Dermis microvascular lymphatic vessel endothelial cell (primary cell): ENCODE data around the gene SLC35E2B. TPM values are rescaled to one million over a fixed set of nuclear protein-coding genes. Genes with fewer than 3 reads are reported as not detected.
"Not testable (repeated sequence)": the region's sequence is repeated elsewhere in the genome, so short reads cannot be mapped to it uniquely, and the experiment has no call there.

ENCODE experiments used
- DNase-seq, 2 donors: peaks; one replicate each; pipeline versions ENCODE4 v3.0.0 to v3.0.0-alpha.2; 2010; ENCODE audit warnings: low read depth in 2 of 2
- total RNA-seq: library from RNA; depleted of rRNA; stranded (reverse); fragments of >200 nt; gene quantifications from 2 replicates; pipeline ENCODE4 v1.2.1, GENCODE V29; 2014

Gene SLC35E2B
- total RNA-seq, 1 donor from 2014 or later, result 15.7 TPM

DNA sequence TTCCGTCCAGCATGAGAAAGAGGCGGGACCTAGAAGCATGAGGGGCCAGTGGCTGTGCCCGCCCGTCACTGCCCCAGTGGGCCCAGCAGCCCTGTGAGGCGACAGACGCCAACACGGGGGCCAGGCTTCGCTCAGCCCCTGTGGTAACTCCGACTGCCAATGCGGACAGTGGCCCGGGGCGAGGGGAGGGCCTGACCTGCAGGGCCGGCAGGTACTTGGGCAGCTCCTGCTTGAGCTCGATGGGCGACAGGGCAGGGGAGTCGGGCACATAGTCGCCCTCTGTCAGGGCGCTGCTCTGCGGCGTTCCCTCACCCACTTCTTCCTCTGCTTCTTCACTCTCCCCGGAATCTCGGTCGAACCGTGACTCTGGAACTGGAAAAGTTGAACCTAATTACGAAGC, 52.5 kb downstream of the SLC35E2B start:
- DNase-seq, result not testable (repeated sequence)

DNA sequence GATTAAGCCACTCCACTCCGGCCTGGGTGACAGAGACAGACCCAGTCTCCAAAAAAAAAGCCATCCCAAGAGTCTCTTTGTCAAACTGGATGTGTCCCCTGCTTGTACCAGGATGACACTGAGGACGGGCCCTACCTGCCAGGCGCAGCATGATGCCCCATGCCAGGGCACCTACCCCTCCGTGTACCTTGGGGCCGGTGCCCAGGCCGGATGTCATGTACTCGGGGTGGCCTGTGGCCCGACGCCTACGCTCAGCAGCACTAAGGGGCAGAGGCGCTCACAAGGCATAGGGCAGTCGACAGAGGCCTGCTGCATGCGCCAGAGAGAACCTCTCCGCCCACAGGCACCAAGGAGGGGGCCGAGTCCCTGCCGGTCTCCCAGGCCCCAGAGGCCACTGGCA, 53.2 kb downstream of the SLC35E2B start:
- not testable (repeated sequence) for DNase-seq

DNA sequence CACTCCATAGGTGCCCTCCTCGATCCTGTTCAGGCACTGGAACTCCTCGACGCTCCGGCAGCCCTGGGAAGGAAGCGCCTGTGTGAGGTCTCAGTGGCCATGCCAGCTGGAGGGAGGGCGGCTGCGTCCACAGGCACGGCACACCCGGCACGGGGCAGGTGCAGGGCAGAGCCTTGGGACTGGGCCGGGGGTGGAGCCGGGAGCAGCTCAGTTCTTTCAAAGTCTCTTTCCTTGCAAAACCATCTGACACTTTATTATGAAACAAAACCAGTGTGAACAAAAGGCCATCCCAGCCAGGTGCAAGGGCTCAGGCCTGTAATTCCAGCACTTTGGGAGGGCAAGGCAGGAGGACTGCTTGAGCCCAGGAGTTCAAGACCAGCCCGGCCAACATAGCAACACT, 54.1 kb downstream of the SLC35E2B start:
- DNase-seq, result not testable (repeated sequence)

DNA sequence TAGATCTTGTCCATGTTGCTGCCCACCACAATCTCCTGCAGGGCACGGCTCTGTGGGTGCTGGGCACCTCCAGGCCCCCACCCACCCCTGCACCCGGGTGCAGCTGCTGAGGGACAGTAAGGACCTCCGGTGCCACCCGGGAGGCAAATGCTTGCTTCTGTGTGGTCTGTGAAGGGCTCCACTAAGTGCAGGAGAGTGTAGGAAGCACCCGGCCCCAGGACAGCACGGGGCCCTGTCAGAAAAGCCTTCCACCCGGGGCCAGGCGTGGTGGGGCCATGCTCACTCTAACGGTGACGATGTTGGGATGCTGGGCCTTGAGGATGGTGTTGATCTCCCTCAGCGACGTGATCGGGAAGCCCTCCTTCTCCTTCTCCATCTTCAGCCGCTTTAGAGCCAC, 55.1 kb downstream of the SLC35E2B start:
- DNase-seq, result not testable (repeated sequence)

DNA sequence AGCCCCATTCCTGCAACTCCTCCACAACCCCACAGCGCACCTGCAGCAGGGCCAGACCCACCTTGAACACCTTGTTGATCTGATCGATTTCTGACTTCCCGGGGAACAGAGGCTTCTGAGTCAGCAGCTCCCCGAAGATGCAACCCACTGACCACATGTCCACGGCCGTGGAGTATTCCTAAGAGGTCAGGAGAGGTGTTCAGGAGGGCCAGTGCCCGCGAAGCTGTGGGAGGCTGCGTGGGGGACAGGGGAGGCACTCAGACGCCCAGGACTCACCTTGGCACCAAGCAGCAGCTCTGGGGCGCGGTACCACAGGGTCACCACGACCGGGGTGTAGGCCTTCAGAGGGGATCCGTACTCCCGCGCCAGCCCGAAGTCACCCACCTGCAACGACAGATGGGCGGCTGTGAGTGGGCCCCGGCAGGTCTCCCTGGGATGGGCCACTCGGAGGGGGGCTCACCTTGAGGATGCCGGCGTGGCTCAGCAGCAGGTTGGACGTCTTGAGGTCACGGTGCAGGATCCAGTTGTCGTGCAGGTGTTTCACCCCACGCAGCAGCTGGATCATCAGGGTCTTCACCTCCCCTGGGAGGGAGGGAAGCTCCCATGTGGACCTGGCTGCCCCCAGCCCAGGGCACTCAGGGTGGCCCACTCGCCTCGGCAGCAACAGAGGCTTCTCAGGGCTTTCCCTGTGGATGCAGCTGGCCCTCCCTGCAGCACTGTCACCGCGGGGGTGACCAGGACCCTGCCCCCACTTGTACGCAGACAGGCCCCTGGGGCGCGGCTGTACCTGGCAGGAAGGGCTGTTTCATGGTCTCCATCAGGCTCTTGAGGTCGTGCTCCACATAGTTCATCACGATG, 55.7 kb downstream of the SLC35E2B start:
- not testable (repeated sequence) for DNase-seq

DNA sequence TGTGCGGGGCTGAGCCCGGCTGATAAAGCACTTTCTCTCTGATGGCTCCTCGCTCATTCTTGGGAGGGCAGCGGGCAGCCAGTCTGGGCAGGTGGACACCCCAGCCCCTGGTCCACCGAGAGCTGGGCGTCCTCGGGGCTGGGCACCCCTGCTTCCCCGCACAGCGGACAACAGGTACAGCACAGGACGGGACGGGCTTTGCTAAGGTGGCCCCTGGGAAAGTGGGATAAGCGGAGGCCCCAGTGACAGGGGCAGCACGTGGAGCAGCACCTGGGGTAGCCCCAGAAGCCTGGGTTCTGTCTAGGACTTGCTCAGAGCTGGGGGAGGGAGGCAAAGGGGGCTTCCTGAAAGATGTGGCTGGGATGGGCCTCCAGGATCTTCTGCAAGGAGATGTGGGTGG, 58.0 kb downstream of the SLC35E2B start:
- DNase-seq, result not testable (repeated sequence)

DNA sequence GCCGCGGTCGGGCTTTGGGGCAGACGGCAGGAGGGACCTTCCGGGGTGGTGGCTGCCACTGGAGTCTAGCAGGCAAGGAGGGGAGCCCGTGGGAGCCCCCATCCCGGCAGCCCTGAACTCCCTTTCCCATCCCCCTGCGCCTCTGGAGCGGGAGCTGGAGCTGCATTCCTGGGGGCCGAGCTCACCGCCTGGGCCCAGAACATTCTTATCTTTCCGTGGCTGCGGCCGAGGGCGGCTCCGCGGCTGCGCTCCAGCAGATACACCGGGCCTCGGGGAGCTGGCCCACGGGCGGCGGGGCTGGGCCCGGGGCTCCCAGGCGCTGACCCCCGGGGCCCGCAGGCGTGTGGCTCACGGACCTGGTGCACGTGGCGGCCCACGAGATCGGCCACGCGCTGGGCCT, 59.2 kb downstream of the SLC35E2B start:
- not testable (repeated sequence) for DNase-seq

DNA sequence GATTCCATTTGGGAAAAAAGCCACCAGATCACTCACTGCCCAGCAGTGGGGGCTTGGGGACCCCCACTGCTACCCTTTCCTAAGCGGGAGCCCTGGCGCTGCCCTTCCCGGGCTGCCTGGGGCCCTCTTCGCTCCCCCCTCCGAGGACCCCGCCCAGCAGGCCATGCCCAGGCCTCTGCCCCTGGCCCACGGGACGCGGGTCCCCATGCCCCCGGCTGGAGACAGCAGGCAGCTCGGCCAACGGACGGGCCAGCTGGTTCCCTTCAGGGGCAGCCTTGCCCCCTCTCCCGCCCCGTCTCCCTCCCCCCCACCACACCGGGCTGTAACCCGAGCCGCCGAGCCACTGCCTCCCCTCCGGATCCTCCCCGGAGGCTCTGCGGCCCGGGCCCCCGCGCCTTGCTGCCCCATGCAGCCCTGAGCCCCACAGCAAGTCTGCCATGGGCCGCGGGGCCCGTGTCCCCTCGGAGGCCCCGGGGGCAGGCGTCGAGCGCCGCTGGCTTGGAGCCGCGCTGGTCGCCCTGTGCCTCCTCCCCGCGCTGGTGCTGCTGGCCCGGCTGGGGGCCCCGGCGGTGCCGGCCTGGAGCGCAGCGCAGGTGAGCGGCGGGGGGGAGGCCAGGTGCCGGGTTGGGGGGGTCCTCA, 60.7 kb downstream of the SLC35E2B start, which contains the start of gene MMP23B:
TSS of gene MMP23B (plus strand) at position 392 of the 639 bp plus-strand sequence. CDS start at position 438, 46 bp downstream.
- no peak for DNase-seq

DNA sequence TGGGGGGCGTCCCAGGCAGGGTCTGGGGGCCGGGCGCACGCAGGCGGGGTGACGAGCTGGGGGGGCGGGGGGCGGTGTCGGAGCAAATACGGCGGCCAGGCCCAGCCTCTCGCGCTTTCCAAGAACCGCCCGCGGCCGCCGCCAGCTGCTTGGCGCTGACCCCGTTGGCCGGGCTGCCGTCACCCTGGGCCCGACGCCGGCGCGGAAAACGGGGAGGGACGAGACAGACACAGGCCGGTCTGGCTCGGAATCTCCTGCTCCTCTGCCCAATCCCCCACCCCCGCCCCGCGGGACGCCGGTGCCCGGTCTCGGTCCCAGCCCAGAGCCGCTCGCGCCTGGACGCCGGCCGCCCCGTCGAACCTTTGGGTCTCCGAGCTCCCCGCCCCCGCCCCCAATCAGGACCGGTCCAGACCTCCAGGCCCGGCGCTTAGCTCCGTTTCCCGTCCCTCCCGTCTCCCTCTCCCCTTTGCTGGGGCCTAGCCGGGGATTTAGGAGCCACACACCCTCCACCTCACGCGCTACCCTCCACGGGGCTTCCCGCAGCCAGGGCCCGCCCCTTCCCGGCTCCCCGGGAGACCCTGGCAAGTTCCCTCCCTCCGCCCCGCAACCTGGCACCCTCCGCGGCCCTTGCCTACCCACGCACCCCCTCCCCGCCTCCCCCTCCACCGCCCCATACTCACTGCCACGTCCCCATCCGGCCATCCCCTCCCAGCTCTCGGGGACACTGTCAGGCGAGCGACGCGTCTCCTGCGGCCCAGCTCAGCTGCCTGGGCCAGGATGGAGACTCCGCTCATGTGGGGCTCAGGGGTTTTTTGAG, 61.4 kb downstream of the SLC35E2B start:
- DNase-seq, result no peak

DNA sequence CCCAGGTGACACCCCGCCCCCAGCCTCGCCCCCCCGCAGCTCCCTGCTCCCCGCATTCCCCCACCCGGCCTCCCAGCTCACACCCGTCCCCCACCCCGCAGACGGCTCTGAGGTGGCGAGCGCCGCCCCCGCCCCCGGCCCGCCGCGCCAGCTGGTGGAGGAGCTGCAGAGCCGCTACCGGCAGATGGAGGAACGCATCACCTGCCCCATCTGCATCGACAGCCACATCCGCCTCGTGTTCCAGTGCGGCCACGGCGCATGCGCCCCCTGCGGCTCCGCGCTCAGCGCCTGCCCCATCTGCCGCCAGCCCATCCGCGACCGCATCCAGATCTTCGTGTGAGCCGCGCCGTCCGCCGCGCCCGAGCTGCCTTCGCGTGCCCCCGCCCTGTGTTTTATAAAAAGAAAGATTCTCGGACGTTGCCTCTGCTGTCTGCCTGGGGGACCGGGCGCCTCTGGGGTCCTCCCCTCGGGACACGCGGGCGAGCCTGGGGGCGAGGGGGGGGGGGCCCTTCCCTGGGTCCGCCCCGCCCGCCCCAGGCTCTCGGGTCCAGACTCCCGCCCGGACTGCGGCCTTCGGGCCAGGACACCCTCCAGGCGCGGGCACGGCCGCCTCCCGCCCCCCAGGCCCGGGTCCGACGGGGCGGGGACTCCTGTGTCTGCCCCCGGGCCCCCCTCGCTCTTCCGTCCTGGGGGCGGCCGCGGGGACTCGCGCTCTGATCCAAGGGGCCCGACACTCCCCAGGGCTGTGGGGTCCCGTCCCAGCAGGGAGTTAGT, 62.2 kb downstream of the SLC35E2B start:
- DNase-seq, result peak; percentile 36 to 67

DNA sequence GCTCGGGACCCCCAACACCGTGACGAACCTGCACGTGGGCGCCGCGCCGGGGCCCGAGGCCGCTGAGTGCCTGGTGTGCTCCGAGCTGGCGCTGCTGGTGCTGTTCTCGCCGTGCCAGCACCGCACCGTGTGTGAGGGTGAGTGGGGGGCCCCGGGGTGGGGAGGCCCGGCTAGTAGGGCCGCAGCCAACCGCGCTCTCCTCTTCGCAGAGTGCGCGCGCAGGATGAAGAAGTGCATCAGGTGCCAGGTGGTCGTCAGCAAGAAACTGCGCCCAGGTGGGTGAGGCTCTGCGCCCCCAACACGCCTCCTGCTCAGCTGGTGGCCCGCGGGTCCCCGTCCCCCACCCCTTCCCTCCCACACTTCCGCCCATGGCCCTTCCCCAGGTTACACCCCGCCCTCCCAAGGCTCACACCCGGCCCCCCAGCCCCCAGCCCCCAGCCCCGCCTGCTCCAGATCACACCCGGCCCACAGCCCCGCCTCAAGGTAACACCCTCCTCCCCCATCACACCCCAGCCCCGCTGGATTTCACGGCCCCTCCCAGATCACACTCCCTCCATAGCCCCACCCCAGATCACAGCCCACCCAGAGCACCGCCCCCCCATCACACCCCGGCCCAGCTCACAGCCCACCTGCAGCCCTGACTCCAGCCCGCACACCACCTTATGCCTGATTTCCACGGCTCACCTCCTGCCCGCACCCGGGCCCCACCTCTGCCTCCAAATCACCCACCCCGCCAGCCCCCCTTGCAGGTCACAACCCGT, 63.0 kb downstream of the SLC35E2B start:
- DNase-seq, result no peak

DNA sequence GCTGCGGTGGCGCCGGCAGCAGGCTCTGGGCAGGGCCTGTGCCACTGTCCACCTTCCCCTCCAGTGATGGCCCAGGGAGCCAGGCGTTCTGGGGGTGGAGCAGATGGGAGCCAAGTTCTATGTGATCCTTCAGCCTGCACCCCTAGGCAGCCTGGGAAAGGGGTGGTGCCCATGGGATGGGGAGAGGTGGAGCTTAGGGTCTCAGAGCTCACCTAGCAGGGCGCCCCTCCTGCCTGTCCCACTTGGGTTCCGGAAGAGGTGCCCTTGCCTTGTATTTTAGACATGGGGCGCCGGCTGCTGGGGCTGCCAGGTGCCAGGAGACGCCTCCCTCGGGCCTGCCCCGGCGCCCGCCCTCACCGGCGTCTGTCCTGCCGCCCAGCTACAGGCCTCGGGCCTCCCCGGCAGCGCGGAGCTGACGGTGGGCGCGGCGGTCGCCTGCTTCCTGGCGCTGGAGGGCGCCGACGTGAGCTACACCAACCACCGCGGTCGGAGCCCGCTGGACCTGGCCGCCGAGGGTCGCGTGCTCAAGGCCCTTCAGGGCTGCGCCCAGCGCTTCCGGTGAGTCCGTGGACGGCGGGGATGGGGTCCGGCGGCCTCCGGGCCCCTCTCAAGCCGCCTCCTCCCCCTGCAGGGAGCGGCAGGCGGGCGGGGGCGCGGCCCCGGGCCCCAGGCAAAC, 63.7 kb downstream of the SLC35E2B start:
- DNase-seq, result no peak

DNA sequence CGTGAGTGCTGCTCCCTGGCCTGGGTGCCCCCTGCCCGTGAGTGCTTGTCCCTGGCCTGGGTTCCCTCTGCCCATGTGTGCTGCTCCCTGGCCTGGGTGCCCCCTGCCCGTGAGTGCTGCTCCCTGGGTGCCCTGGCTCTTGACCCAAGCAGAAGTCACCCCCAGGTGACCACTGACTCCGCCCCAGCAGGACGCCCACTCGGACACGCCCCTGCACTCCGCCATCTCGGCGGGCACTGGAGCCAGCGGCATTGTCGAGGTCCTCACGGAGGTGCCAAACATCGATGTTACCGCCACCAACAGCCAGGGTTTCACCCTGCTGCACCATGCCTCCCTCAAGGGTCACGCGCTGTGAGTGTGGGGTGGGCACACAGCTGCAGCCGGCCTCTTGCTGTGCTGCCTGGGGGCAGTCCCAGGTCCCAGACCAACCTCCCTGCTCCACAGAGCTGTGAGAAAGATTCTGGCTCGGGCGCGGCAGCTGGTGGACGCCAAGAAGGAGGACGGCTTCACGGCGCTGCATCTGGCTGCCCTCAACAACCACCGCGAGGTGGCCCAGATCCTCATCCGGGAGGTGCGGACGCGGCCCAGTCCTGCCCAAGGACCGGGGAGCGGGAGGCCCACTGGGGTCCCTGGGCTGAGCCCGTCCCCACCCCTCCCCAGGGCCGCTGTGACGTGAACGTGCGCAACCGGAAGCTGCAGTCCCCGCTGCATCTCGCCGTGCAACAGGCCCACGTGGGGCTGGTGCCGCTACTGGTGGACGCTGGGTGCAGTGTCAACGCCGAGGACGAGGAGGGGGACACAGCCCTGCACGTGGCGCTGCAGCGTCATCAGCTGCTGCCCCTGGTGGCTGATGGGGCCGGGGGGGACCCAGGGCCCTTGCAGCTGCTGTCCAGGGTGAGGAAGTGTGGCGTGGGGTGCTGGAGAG, 64.5 kb downstream of the SLC35E2B start:
- no peak for DNase-seq

DNA sequence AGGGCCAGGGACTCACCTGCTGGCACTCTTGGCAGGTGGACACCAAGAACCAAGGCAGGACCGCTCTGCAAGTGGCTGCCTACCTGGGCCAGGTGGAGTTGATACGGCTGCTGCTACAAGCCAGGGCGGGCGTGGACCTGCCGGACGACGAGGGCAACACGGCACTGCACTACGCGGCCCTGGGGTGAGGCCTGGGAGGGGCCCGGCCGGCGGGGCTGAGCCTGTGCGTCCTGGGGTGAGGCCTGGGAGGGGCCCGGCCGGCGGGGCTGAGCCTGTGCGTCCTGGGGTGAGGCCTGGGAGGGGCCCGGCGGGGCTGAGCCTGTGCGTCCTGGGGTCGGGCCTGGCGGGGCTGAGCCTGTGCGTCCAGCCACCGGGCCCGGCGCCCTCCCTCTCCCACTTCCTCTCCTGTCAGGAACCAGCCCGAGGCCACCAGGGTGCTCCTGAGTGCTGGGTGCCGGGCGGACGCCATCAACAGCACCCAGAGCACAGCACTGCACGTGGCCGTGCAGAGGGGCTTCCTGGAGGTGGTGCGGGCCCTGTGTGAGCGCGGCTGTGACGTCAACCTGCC, 65.2 kb downstream of the SLC35E2B start:
- DNase-seq, result no peak

DNA sequence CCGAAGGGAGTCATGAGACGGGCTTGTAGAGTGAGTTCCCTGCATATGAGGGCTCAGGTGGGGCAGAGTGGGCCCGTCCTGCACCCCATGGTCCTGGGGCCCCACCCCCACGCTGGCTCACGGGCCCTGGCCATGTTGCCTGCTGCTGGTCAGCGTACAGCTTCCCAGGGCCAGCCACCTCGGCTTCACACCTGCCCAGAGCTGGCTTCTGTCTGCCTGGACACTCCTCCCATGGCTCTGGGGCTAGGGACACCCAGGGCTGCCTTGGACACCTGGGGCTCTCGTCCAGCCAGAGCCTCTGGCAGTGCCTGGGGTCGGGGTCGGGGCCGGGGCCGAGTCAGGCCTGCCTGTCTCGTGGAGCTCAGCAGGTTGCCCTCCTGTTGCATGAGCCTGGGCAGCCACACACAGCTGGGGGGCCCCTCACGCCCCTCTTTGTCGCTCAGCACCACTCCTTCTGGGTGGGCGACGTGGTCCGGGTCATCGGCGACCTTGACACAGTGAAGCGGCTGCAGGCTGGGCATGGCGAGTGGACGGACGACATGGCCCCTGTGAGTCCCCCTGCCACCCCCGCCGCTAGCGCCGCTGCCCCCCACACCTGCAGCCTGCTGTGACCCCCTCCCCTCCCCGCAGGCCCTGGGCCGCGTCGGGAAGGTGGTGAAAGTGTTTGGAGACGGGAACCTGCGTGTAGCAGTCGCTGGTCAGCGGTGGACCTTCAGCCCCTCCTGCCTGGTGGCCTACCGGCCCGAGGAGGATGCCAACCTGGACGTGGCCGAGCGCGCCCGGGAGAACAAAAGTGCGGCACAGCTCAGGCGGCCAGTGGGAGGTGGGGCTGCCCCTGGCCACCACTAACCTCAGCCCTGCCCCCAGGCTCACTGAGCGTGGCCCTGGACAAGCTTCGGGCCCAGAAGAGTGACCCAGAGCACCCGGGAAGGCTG, 66.1 kb downstream of the SLC35E2B start:
- no peak for DNase-seq

DNA sequence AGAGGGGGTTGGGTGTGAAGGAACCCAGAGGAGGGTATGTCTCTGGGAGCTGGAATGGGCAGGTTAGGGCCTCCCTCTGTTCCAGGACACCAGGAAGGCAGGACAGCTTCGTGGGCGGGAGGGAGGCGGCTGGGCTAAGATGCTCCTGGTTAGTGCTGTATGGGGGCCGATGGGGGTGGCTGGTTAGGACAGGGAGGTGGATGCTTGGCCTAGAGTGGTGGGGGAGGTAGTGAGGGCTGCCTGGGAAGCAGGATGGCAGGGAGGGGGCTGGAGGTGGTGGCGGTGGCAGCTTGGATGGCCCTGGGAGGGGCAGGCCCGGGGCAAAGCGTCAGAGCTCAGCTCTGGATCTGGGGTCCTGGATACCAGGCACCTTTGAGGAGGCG, 66.8 kb downstream of the SLC35E2B start:
- no peak for DNase-seq

DNA sequence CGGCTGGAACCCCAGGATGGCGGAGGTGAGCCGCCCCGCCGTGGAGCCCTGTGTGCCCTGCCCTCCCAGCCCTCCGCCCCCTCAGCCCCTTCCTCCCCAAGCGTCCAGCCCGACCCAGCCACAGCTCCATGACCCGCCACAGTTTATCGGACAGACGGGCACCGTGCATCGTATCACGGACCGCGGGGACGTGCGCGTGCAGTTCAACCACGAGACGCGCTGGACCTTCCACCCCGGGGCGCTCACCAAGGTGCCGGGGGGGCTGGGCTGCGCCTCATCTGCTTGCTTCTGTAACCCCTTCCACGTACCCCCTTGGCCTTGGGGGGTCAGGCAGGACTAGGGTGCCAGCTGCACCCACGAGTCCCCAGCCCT, 67.2 kb downstream of the SLC35E2B start:
- DNase-seq, result no peak
